CD8-positive, alpha-beta memory T cell (primary cell): Measurements from ENCODE around the gene GNPTAB. TPM values are rescaled to one million over a fixed set of nuclear protein-coding genes. Genes with fewer than 3 reads are reported as not detected.
"Not testable (repeated sequence)": the region's sequence is repeated elsewhere in the genome, so short reads cannot be mapped to it uniquely, and the experiment has no call there.

Experiments used
- CTCF ChIA-PET: fragments of 350-600 bp; sonication (Branson Sonifier 250); formaldehyde crosslinking; loops from one replicate; lab custom pipeline; 2021; ENCODE audit warnings: antibody characterized with exemption; lab: Charles Lee
- POLR2A ChIA-PET: fragments of 350-600 bp; sonication (Branson Sonifier 250); formaldehyde crosslinking; loops from one replicate; lab custom pipeline; 2021; ENCODE audit warnings: antibody characterized with exemption; lab: Charles Lee
- DNase-seq, 5 donors: peaks; one replicate each; pipeline versions ENCODE4 v3.0.0 to v3.0.0-alpha.2; 2020 to 2022; ENCODE audit warnings: mixed read lengths in 1 of 5
- H3K27ac ChIP-seq: one replicate; pipeline ENCODE4 v1.7.0; 2013; ENCODE audit warnings: low read depth, mild to moderate bottlenecking, low read length, moderate library complexity
- H3K27me3 ChIP-seq: 2 replicates; pipeline ENCODE4 v1.7.0; 2013; ENCODE audit warnings: low read length, mild to moderate bottlenecking; ENCODE audit not compliant: insufficient read depth, poor library complexity, severe bottlenecking
- H3K36me3 ChIP-seq: 2 replicates; pipeline ENCODE4 v1.7.0; 2013; ENCODE audit warnings: mild to moderate bottlenecking, low read length, moderate library complexity; ENCODE audit not compliant: insufficient read depth
- H3K4me1 ChIP-seq: 2 replicates; pipeline ENCODE4 v1.7.0; 2013; ENCODE audit warnings: mild to moderate bottlenecking, low read length, moderate library complexity; ENCODE audit not compliant: insufficient read depth
- H3K4me3 ChIP-seq: 2 replicates; pipeline ENCODE4 v1.7.0; 2013; ENCODE audit warnings: mild to moderate bottlenecking, low read length
- H3K9me3 ChIP-seq: 2 replicates; pipeline ENCODE4 v1.7.0; 2013; ENCODE audit warnings: mild to moderate bottlenecking, low read length
- H3K27ac Mint-ChIP-seq, 8 donors: one replicate each; pipeline ENCODE4 v1.8.0; 2020 to 2021; ENCODE audit warnings: mixed read lengths in 8 of 8, mild to moderate bottlenecking in 6 of 8, inconsistent platforms in 3 of 8, moderate library complexity in 3 of 8
- H3K27me3 Mint-ChIP-seq, 2 donors: one replicate each; pipeline ENCODE4 v1.8.0; 2020 to 2021; ENCODE audit warnings: mixed read lengths in 2 of 2, mild to moderate bottlenecking in 1 of 2, moderate library complexity in 1 of 2
- H3K36me3 Mint-ChIP-seq, 3 donors: one replicate each; pipeline ENCODE4 v1.8.0; 2020 to 2021; ENCODE audit warnings: mixed read lengths in 3 of 3, inconsistent platforms in 1 of 3, mild to moderate bottlenecking in 1 of 3
- H3K4me1 Mint-ChIP-seq, 3 donors: one replicate each; pipeline ENCODE4 v1.8.0; 2020 to 2021; ENCODE audit warnings: mixed read lengths in 3 of 3, inconsistent platforms in 1 of 3, mild to moderate bottlenecking in 1 of 3
- H3K4me3 Mint-ChIP-seq, 7 donors: one replicate each; pipeline ENCODE4 v1.8.0; 2020 to 2021; ENCODE audit warnings: mixed read lengths in 7 of 7, mild to moderate bottlenecking in 6 of 7, moderate library complexity in 4 of 7, inconsistent platforms in 2 of 7
- H3K9me3 Mint-ChIP-seq, 5 donors: one replicate each; pipeline ENCODE4 v1.8.0; 2020 to 2022; ENCODE audit warnings: mixed read lengths in 5 of 5, mild to moderate bottlenecking in 3 of 5, moderate library complexity in 2 of 5, inconsistent platforms in 1 of 5
- polyA plus RNA-seq: library from polyadenylated mRNA; unstranded; fragments of 300-500 nt; fragmentation: Illumina TruSeq; gene quantifications from one replicate; pipeline ENCODE4 v1.2.3, GENCODE V29; 2021
- total RNA-seq, 2 experiments: library from RNA; stranded (reverse); gene quantifications; one replicate each; pipeline ENCODE4 v1.2.3, GENCODE V29; 2021

Gene GNPTAB
- total and polyA plus RNA-seq, 3 experiments from 2014 or later, result 49.7 to 64.7 (median 62.1) TPM

- Histone ChIP-seq H3K27ac (no peak overlapping the region), H3K4me1 (no peaks in the 10 kb centered on the region), H3K4me3 (no peak overlapping the region), H3K9me3 (no peaks in the 10 kb centered on the region), H3K36me3 (peaks cover 10% of the 10 kb centered on the region), H3K27me3 (no peaks in the 10 kb centered on the region)
- DNase-seq, result peak in 2 of 5 donors; percentile 51 to 62
- CTCF ChIA-PET, result no interaction called here
- H3K36me3 Mint-ChIP-seq, result peaks cover 0 to 54% (median 32%) of the 10 kb centered on the region in 3 donors
- no peaks in the 10 kb centered on the region for H3K27me3 Mint-ChIP-seq
- peak overlapping the region; percentile 58 to 90 (median 76) for H3K27ac Mint-ChIP-seq
- peak overlapping the region in 1 of 7 donors; percentile 42 for H3K4me3 Mint-ChIP-seq
- POLR2A ChIA-PET, result interaction anchor here (0.6 to 1.2 kb wide), 2 partner anchors 15 to 45 kb away, joined by 3 to 6 read pairs; no protein-coding TSS in a partner anchor
- H3K9me3 Mint-ChIP-seq, result no peaks in the 10 kb centered on the region
- H3K4me1 Mint-ChIP-seq, result peaks cover 18 to 24% (median 24%) of the 10 kb centered on the region in 3 donors
These were observed 86.9 kb downstream of the GNPTAB start for GRCh38 chr12:101743724-101744472.

- peaks cover 0 to 51% (median 29%) of the 10 kb centered on the region in 3 donors for H3K36me3 Mint-ChIP-seq
- Histone ChIP-seq H3K27me3 (no peaks in the 10 kb centered on the region), H3K36me3 (peaks cover 9% of the 10 kb centered on the region), H3K4me3 (no peak overlapping the region), H3K9me3 (no peaks in the 10 kb centered on the region), H3K4me1 (no peaks in the 10 kb centered on the region), H3K27ac (no peak overlapping the region)
- no peak for DNase-seq
- H3K9me3 Mint-ChIP-seq, result no peaks in the 10 kb centered on the region
- H3K27ac Mint-ChIP-seq, result peak overlapping the region; percentile 58 to 90 (median 76)
- POLR2A ChIA-PET, result no interaction called here
- no peak overlapping the region for H3K4me3 Mint-ChIP-seq
- peaks cover 18 to 24% (median 24%) of the 10 kb centered on the region in 3 donors for H3K4me1 Mint-ChIP-seq
- H3K27me3 Mint-ChIP-seq, result no peaks in the 10 kb centered on the region
- CTCF ChIA-PET, result no interaction called here
These were observed 87.5 kb downstream of the GNPTAB start for GRCh38 chr12:101743242-101743641.

GRCh38 chr12:101740980-101741379 is 89.8 kb downstream of the GNPTAB start:
- Histone ChIP-seq H3K36me3 (no peaks in the 10 kb centered on the region), H3K9me3 (no peaks in the 10 kb centered on the region), H3K27me3 (no peaks in the 10 kb centered on the region), H3K4me1 (no peaks in the 10 kb centered on the region), H3K4me3 (no peak overlapping the region), H3K27ac (no peak overlapping the region)
- no peaks in the 10 kb centered on the region for H3K27me3 Mint-ChIP-seq
- ChIA-PET POLR2A (no interaction called here), CTCF (no interaction called here)
- H3K4me3 Mint-ChIP-seq, result no peak overlapping the region
- DNase-seq, result no peak
- H3K4me1 Mint-ChIP-seq, result peaks cover 18 to 24% (median 24%) of the 10 kb centered on the region in 3 donors
- H3K27ac Mint-ChIP-seq, result peak overlapping the region in 1 of 8 donors; percentile 8
- no peaks in the 10 kb centered on the region for H3K9me3 Mint-ChIP-seq
- H3K36me3 Mint-ChIP-seq, result peaks cover 0 to 40% (median 16%) of the 10 kb centered on the region in 3 donors

- no peak for DNase-seq
- Mint-ChIP-seq H3K4me1 (peaks cover 18 to 24% (median 24%) of the 10 kb centered on the region in 3 donors), H3K9me3 (no peaks in the 10 kb centered on the region), H3K36me3 (peaks cover 0 to 38% (median 16%) of the 10 kb centered on the region in 3 donors), H3K4me3 (no peak overlapping the region), H3K27me3 (no peaks in the 10 kb centered on the region), H3K27ac (no peak overlapping the region)
- Histone ChIP-seq H3K4me3 (no peak overlapping the region), H3K27ac (no peak overlapping the region), H3K27me3 (no peaks in the 10 kb centered on the region), H3K36me3 (no peaks in the 10 kb centered on the region), H3K9me3 (no peaks in the 10 kb centered on the region), H3K4me1 (no peaks in the 10 kb centered on the region)
- ChIA-PET CTCF (no interaction called here), POLR2A (no interaction called here)
These were observed 90.2 kb downstream of the GNPTAB start for GRCh38 chr12:101740566-101740965.

GRCh38 chr12:101738920-101739665 is 91.7 kb downstream of the GNPTAB start, which contains the start of gene SYCP3:
SYCP3 (minus strand) TSS chr12:101739462; CDS start chr12:101737935, 1,527 bp downstream.
- ChIA-PET POLR2A (no interaction called here), CTCF (no interaction called here)

GRCh38 chr12:101737476-101737875 is 93.3 kb downstream of the GNPTAB start:
- no peak for DNase-seq
- Mint-ChIP-seq H3K9me3 (no peaks in the 10 kb centered on the region), H3K4me1 (peaks cover 0 to 2% (median 0%) of the 10 kb centered on the region in 3 donors), H3K36me3 (peaks cover 0 to 22% (median 0%) of the 10 kb centered on the region in 3 donors), H3K27me3 (no peaks in the 10 kb centered on the region), H3K4me3 (no peak overlapping the region), H3K27ac (peak overlapping the region in 1 of 8 donors; percentile 81)
- Histone ChIP-seq H3K4me3 (no peak overlapping the region), H3K27ac (no peak overlapping the region), H3K27me3 (no peaks in the 10 kb centered on the region), H3K36me3 (no peaks in the 10 kb centered on the region), H3K4me1 (no peaks in the 10 kb centered on the region), H3K9me3 (no peaks in the 10 kb centered on the region)
- CTCF ChIA-PET, result no interaction called here
- POLR2A ChIA-PET, result no interaction called here

More at GRCh38 chr12:101738920-101739665, 91.7 kb downstream of the GNPTAB start, which contains the start of gene SYCP3:
- Histone ChIP-seq H3K27ac (no peak within 1 kb of the TSS), H3K9me3 (no peaks in the 10 kb centered on the region), H3K27me3 (no peaks in the 10 kb centered on the region), H3K4me1 (no peaks in the 10 kb centered on the region), H3K4me3 (no peak within 1 kb of the TSS), H3K36me3 (no peaks in the 10 kb centered on the region)
- no peak for DNase-seq
- Mint-ChIP-seq H3K9me3 (no peaks in the 10 kb centered on the region), H3K36me3 (peaks cover 0 to 24% (median 7%) of the 10 kb centered on the region in 3 donors), H3K27ac (no peak within 1 kb of the TSS), H3K4me1 (peaks cover 15 to 16% (median 15%) of the 10 kb centered on the region in 3 donors), H3K4me3 (no peak within 1 kb of the TSS), H3K27me3 (no peaks in the 10 kb centered on the region)

GRCh38 chr12:101734482-101734881 is 96.3 kb downstream of the GNPTAB start:
- H3K36me3 Mint-ChIP-seq, result peaks cover 0 to 33% (median 0%) of the 10 kb centered on the region in 3 donors
- POLR2A ChIA-PET, H3K9me3 Mint-ChIP-seq, H3K27me3 ChIP-seq, H3K4me3 ChIP-seq, H3K4me1 Mint-ChIP-seq, H3K4me3 Mint-ChIP-seq, H3K36me3 ChIP-seq, H3K27me3 Mint-ChIP-seq, CTCF ChIA-PET, H3K27ac Mint-ChIP-seq, DNase-seq, H3K4me1 ChIP-seq, H3K27ac ChIP-seq, H3K9me3 ChIP-seq: not testable (repeated sequence)

GRCh38 chr12:101733166-101733565 is 97.6 kb downstream of the GNPTAB start:
- no peak overlapping the region for H3K4me3 ChIP-seq
- CTCF ChIA-PET, result interaction anchor here (1.1 kb wide), 1 partner anchor 26 kb away, joined by 4 read pairs; no protein-coding TSS in a partner anchor
- H3K4me1 Mint-ChIP-seq, result no peaks in the 10 kb centered on the region

More at GRCh38 chr12:101733166-101733565, 97.6 kb downstream of the GNPTAB start:
- Mint-ChIP-seq H3K27ac (peak overlapping the region in 1 of 8 donors; percentile 8), H3K4me3 (no peak overlapping the region), H3K27me3 (no peaks in the 10 kb centered on the region), H3K36me3 (peaks cover 0 to 35% (median 0%) of the 10 kb centered on the region in 3 donors), H3K9me3 (no peaks in the 10 kb centered on the region)
- Histone ChIP-seq H3K9me3 (no peaks in the 10 kb centered on the region), H3K27me3 (no peaks in the 10 kb centered on the region), H3K27ac (no peak overlapping the region), H3K4me1 (no peaks in the 10 kb centered on the region), H3K36me3 (no peaks in the 10 kb centered on the region)
- POLR2A ChIA-PET, result no interaction called here
- DNase-seq, result no peak
